DOHH2 (cell line): ENCODE results near the gene C1QTNF8.

ENCODE experiments used
- CTCF ChIP-seq: fragments of 200-600 bp; sonication (generic); IDR thresholded peaks from one replicate; pipeline ENCODE4 v1.5.1; 2014; ENCODE audit warnings: antibody characterized with exemption, mild to moderate bottlenecking, low read depth, low read length; ENCODE audit not compliant: poor library complexity, severe bottlenecking
- EZH2phosphoT487 ChIP-seq: fragments of 200-600 bp; sonication (generic); IDR thresholded peaks from 2 replicates; pipeline ENCODE4 v1.6.1; 2017; ENCODE audit warnings: borderline replicate concordance, mild to moderate bottlenecking, antibody characterized with exemption, low read length, moderate library complexity, mixed read lengths

GRCh38 chr16:1125471-1125870 lies 29.4 kb upstream of the C1QTNF8 start:
- TF ChIP-seq CTCF (no peak), EZH2phosphoT487 (no peak)
